Mesenchymal stem cell (in vitro differentiated cells and primary cell): ENCODE results near the gene ELSPBP1.
"Not testable (repeated sequence)": the region's sequence is repeated elsewhere in the genome, so short reads cannot be mapped to it uniquely, and the experiment has no call there.

Experiments used
- DNase-seq: peaks from one replicate; pipeline ENCODE4 v3.0.0-alpha.2; 2013
- H2AFZ ChIP-seq: one replicate; pipeline ENCODE4 v1.6.1; 2013; ENCODE audit warnings: low read depth, mild to moderate bottlenecking, control low read depth, inconsistent platforms, low read length, moderate library complexity
- H2AK5ac ChIP-seq: 2 replicates; pipeline ENCODE4 v1.6.1; 2013; ENCODE audit warnings: low read length, moderate library complexity, mild to moderate bottlenecking, inconsistent platforms; ENCODE audit not compliant: severe bottlenecking
- H2BK120ac ChIP-seq: one replicate; pipeline ENCODE4 v1.6.1; 2013; ENCODE audit warnings: low read depth, mild to moderate bottlenecking, inconsistent platforms, low read length, moderate library complexity
- H2BK12ac ChIP-seq, 2 experiments: one replicate each; pipeline ENCODE4 v1.6.1; 2013; ENCODE audit warnings: inconsistent platforms in 2 of 2, low read length in 2 of 2, mild to moderate bottlenecking in 2 of 2, moderate library complexity in 2 of 2, control low read depth in 1 of 2
- H2BK15ac ChIP-seq: one replicate; pipeline ENCODE4 v1.6.1; 2013; ENCODE audit warnings: mild to moderate bottlenecking, low read depth, inconsistent platforms; ENCODE audit not compliant: poor library complexity, severe bottlenecking
- H2BK5ac ChIP-seq: 2 replicates; pipeline ENCODE4 v1.6.1; 2013; ENCODE audit warnings: low read depth, mild to moderate bottlenecking, low read length, control low read depth, inconsistent platforms; ENCODE audit not compliant: poor library complexity, severe bottlenecking
- H3K14ac ChIP-seq, 2 experiments: one replicate each; pipeline ENCODE4 v1.6.1; 2013; ENCODE audit warnings: inconsistent platforms in 2 of 2, low read length in 2 of 2, control low read depth in 1 of 2, mild to moderate bottlenecking in 1 of 2, moderate library complexity in 1 of 2
- H3K18ac ChIP-seq, 2 experiments: one replicate each; pipeline ENCODE4 v1.6.1; 2013; ENCODE audit warnings: inconsistent platforms in 2 of 2, low read length in 2 of 2, control low read depth in 1 of 2, low read depth in 1 of 2, mild to moderate bottlenecking in 1 of 2
- H3K23ac ChIP-seq, 2 experiments: one replicate each; pipeline ENCODE4 v1.6.1; 2013; ENCODE audit warnings: inconsistent platforms in 2 of 2, low read length in 2 of 2, mild to moderate bottlenecking in 2 of 2, moderate library complexity in 2 of 2, control low read depth in 1 of 2
- H3K27ac ChIP-seq: 2 replicates; pipeline ENCODE4 v1.5.1; 2013; ENCODE audit warnings: mild to moderate bottlenecking, moderate library complexity, low read length, control low read depth, inconsistent platforms; ENCODE audit not compliant: poor library complexity, severe bottlenecking
- H3K27me3 ChIP-seq, 2 experiments: 2 replicates each; pipeline versions ENCODE4 v1.6.1 to v1.7.0; 2013; ENCODE audit warnings: low read length in 2 of 2, mild to moderate bottlenecking in 2 of 2, moderate library complexity in 2 of 2, control low read depth in 1 of 2, inconsistent platforms in 1 of 2; ENCODE audit not compliant: control insufficient read depth in 1 of 2, insufficient read depth in 1 of 2
- H3K36me3 ChIP-seq, 2 experiments: 2 replicates each; pipeline versions ENCODE4 v1.6.1 to v1.7.0; 2013; ENCODE audit warnings: low read length in 2 of 2, control low read depth in 1 of 2, inconsistent platforms in 1 of 2, low read depth in 1 of 2, mild to moderate bottlenecking in 1 of 2; ENCODE audit not compliant: insufficient read depth in 2 of 2, control insufficient read depth in 1 of 2
- H3K4ac ChIP-seq, 2 experiments: one replicate each; pipeline ENCODE4 v1.6.1; 2013; ENCODE audit warnings: inconsistent platforms in 2 of 2, low read length in 2 of 2, mild to moderate bottlenecking in 2 of 2, moderate library complexity in 2 of 2, control low read depth in 1 of 2, low read depth in 1 of 2
- H3K4me1 ChIP-seq: 2 replicates; pipeline ENCODE4 v1.6.1; 2013; ENCODE audit warnings: low read depth, low read length, control low read depth; ENCODE audit not compliant: control insufficient read depth, insufficient read depth
- H3K4me2 ChIP-seq: 2 replicates; pipeline ENCODE4 v1.6.1; 2013; ENCODE audit warnings: low read length, mild to moderate bottlenecking, inconsistent platforms; ENCODE audit not compliant: poor library complexity, severe bottlenecking
- H3K4me3 ChIP-seq, 2 experiments: 2 replicates each; pipeline versions ENCODE4 v1.5.1 to v1.7.0; 2013; ENCODE audit warnings: low read length in 2 of 2, mild to moderate bottlenecking in 2 of 2, control low read depth in 1 of 2, low read depth in 1 of 2; ENCODE audit not compliant: insufficient read depth in 1 of 2
- H3K79me1 ChIP-seq: replicated peaks from 2 replicates; pipeline ENCODE4 v1.6.1; 2013; ENCODE audit warnings: mild to moderate bottlenecking, control low read depth, low read length, inconsistent platforms; ENCODE audit not compliant: poor library complexity, severe bottlenecking
- H3K9ac ChIP-seq: 2 replicates; pipeline ENCODE4 v1.7.0; 2013; ENCODE audit warnings: mild to moderate bottlenecking, low read length, moderate library complexity
- H3K9me3 ChIP-seq: 2 replicates; pipeline ENCODE4 v1.7.0; 2013; ENCODE audit warnings: mild to moderate bottlenecking, low read length; ENCODE audit not compliant: control insufficient read depth
- H4K8ac ChIP-seq: one replicate; pipeline ENCODE4 v1.6.1; 2013; ENCODE audit warnings: inconsistent platforms, mild to moderate bottlenecking, low read length, moderate library complexity
- H4K91ac ChIP-seq: one replicate; pipeline ENCODE4 v1.6.1; 2013; ENCODE audit warnings: mild to moderate bottlenecking, low read length, inconsistent platforms
- WGBS: methylation state at CpG from one replicate; pipeline ENCODE4 v1.1.7; 2013; ENCODE audit warnings: mixed read lengths; 5-methylcytosine and 5-hydroxymethylcytosine counted together

Gene ELSPBP1

DNA sequence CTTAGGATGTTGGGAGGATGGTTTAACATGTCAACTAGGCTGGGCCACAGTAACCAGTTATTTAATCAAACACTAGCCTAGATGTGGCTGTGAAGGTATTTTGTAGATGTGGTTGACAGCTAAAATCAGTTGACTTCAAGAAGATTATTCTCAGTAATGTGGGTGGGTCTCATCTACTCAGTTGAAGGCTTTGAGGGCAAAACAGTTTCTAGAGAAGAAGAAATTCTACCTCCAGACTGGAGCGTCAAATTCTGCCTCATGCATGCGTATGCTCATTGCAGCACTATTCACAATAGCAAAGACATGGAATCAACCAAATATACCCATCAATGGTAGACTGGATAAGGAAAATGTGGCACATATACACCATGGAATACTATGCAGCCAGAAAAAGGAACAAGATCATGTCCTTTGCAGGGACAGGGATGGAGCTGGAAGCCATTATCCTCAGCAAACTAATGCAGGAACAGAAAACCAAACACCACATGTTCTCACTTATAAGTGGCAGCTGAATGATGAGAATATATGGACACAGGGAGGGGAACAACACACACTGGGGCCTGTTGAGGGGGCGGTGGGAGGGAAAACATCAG, 75.8 kb downstream of the ELSPBP1 start:
- H4K8ac ChIP-seq, DNase-seq: not testable (repeated sequence)
- WGBS, result 63% methylated on average over 3 of the region's 3 CpGs

More for the DNA sequence above, 75.8 kb downstream of the ELSPBP1 start:
- H4K91ac ChIP-seq, H3K4me1 ChIP-seq, H3K9me3 ChIP-seq, H2AFZ ChIP-seq, H3K36me3 ChIP-seq, H2BK120ac ChIP-seq, H2BK12ac ChIP-seq, H2AK5ac ChIP-seq, H3K18ac ChIP-seq, H3K4me3 ChIP-seq, H3K4me2 ChIP-seq, H3K4ac ChIP-seq, H3K79me1 ChIP-seq, H3K23ac ChIP-seq, H3K14ac ChIP-seq, H3K9ac ChIP-seq, H3K27ac ChIP-seq, H2BK15ac ChIP-seq, H2BK5ac ChIP-seq: not testable (repeated sequence)
- H3K27me3 ChIP-seq, result peaks cover 0 to 16% of the 10 kb centered on the region in 2 experiments
